Inflammatory macrophage treated with lipopolysaccharide for 4 hours (primary cell): ENCODE results near the gene GLB1L3.
A peak's percentile ranks its signal among the peaks of the same experiment; 100 is the strongest.
"Not testable (repeated sequence)": the region's sequence is repeated elsewhere in the genome, so short reads cannot be mapped to it uniquely, and the experiment has no call there.

Source experiments
- DNase-seq: peaks from one replicate; pipeline ENCODE4 v3.0.0-alpha.2; 2020

GLB1L3 gene

GRCh38 chr11:134252346-134253187, 23.6 kb upstream of the GLB1L3 start:
- peak; percentile 54 for DNase-seq

- peak; percentile 97 for DNase-seq
These were observed 22.8 kb upstream of the GLB1L3 start, which contains the start of the genes ACAD8 and THYN1 for GRCh38 chr11:134253188-134253993. TSS of gene ACAD8 (plus strand) at chr11:134253568. CDS start at chr11:134253601, 33 bp downstream. TSS of gene THYN1 (minus strand) at chr11:134253352. CDS start at chr11:134252882, 470 bp downstream.

- DNase-seq, result peak; percentile 60
These were observed 21.6 kb upstream of the GLB1L3 start for GRCh38 chr11:134254433-134255183.

GRCh38 chr11:134255184-134255561, 21.0 kb upstream of the GLB1L3 start:
- not testable (repeated sequence) for DNase-seq

- no peak for DNase-seq
These were observed 19.1 kb upstream of the GLB1L3 start for GRCh38 chr11:134257101-134257500.

- no peak for DNase-seq
These were observed 17.6 kb upstream of the GLB1L3 start for GRCh38 chr11:134258577-134258976.

- no peak for DNase-seq
These were observed 15.7 kb upstream of the GLB1L3 start for GRCh38 chr11:134260503-134260902.

GRCh38 chr11:134260983-134261382, 15.2 kb upstream of the GLB1L3 start:
- no peak for DNase-seq

GRCh38 chr11:134261626-134262488, 14.3 kb upstream of the GLB1L3 start:
- peak; percentile 15 for DNase-seq

GRCh38 chr11:134264966-134265764, 11.0 kb upstream of the GLB1L3 start:
- no peak for DNase-seq

GRCh38 chr11:134266440-134266839, 9.7 kb upstream of the GLB1L3 start:
- DNase-seq, result no peak

GRCh38 chr11:134266841-134267251, 9.3 kb upstream of the GLB1L3 start:
- peak; percentile 75 for DNase-seq

- no peak for DNase-seq
These were observed 8.7 kb upstream of the GLB1L3 start for GRCh38 chr11:134267461-134267860.

- DNase-seq, result no peak
These were observed 8.2 kb upstream of the GLB1L3 start for GRCh38 chr11:134267966-134268365.

- no peak for DNase-seq
These were observed 5.9 kb upstream of the GLB1L3 start for GRCh38 chr11:134270250-134270714.

GRCh38 chr11:134271978-134272377, 4.2 kb upstream of the GLB1L3 start:
- DNase-seq, result no peak

GRCh38 chr11:134272381-134273316, 3.5 kb upstream of the GLB1L3 start:
- no peak for DNase-seq

GRCh38 chr11:134273317-134273712, 2.9 kb upstream of the GLB1L3 start:
- DNase-seq, result no peak

GRCh38 chr11:134275188-134275533, 1.0 kb upstream of the GLB1L3 start:
- no peak for DNase-seq
